Activated CD4-positive, alpha-beta T cell treated with anti-CD3 and anti-CD28 coated beads, Interleukin-2, amount 50 U/mL, for 48 hours (primary cell): ENCODE data around the gene TRNP1.

Source experiments
- DNase-seq, 2 experiments: peaks; one replicate each; pipeline ENCODE4 v3.0.0-alpha.2; 2020

TRNP1 gene

GRCh38 chr1:27031235-27032118 lies 38.0 kb downstream of the TRNP1 start:
- DNase-seq, result no peak

GRCh38 chr1:27032119-27032461 lies 38.6 kb downstream of the TRNP1 start:
- DNase-seq, result no peak

- no peak for DNase-seq
These were observed 39.7 kb downstream of the TRNP1 start for GRCh38 chr1:27033043-27033746.

GRCh38 chr1:27035344-27035743 lies 41.9 kb downstream of the TRNP1 start:
- no peak for DNase-seq

- DNase-seq, result no peak
These were observed 43.2 kb downstream of the TRNP1 start for GRCh38 chr1:27036718-27037117.

GRCh38 chr1:27037518-27037917 lies 44.0 kb downstream of the TRNP1 start:
- DNase-seq, result no peak

- DNase-seq, result no peak
These were observed 44.5 kb downstream of the TRNP1 start for GRCh38 chr1:27038020-27038419.

GRCh38 chr1:27042670-27043069 lies 49.2 kb downstream of the TRNP1 start:
- DNase-seq, result no peak

- peak; percentile 96 to 97 for DNase-seq
These were observed 51.2 kb downstream of the TRNP1 start for GRCh38 chr1:27044613-27045151.

- DNase-seq, result peak; percentile 77 to 81
These were observed 52.6 kb downstream of the TRNP1 start for GRCh38 chr1:27045973-27046558.

- no peak for DNase-seq
These were observed 54.4 kb downstream of the TRNP1 start for GRCh38 chr1:27047914-27048313.

- no peak for DNase-seq
These were observed 55.6 kb downstream of the TRNP1 start for GRCh38 chr1:27049100-27049499.

- DNase-seq, result no peak
These were observed 56.1 kb downstream of the TRNP1 start for GRCh38 chr1:27049607-27050006.
